ENCODE measurements around the gene NUDT16L1. TPM values are rescaled to one million over a fixed set of nuclear protein-coding genes. Genes with fewer than 3 reads are reported as not detected.

Gene NUDT16L1
- polyA plus RNA-seq, 1 of the 3 experiments (the other 2 are of a cell fraction) = 45.8 TPM

- Histone ChIP-seq H3K4me2 (no peak overlapping the region), H3K9me2 (no peaks in the 10 kb centered on the region), H3K4me3 (ENCODE audit: low read depth in 2 of 2, low read length in 1 of 2) (no peak overlapping the region), H4K20me1 (ENCODE audit: insufficient read depth) (peaks cover 49% of the 10 kb centered on the region), H3F3A (replicated peaks; ENCODE audit: insufficient read depth) (no peaks in the 10 kb centered on the region), H3K9ac (no peak overlapping the region), H3K27me3 (ENCODE audit: insufficient read depth) (no peaks in the 10 kb centered on the region), H2AFZ (ENCODE audit: low read depth) (no peak overlapping the region), H3K4me1 (ENCODE audit: control insufficient read depth in 1 of 2, insufficient read depth in 2 of 2, low read depth in 1 of 2, low read length in 1 of 2) (no peaks in the 10 kb centered on the region), H3K9me3 (no peaks in the 10 kb centered on the region), H3K79me2 (ENCODE audit: insufficient read depth) (peaks cover 58% of the 10 kb centered on the region), H3K27ac (ENCODE audit: low read depth in 2 of 2, low read length in 1 of 2) (no peak overlapping the region), H3K36me3 (replicated peaks in 1 of 2; ENCODE audit: control insufficient read depth in 1 of 2, insufficient read depth in 2 of 2, low read length in 1 of 2) (peaks cover 10 to 19% of the 10 kb centered on the region in 2 experiments)
- TF ChIP-seq JUND (IDR thresholded peaks at IDR 0.05) (no peak), IRF3 (IDR thresholded peaks at IDR 0.05; ENCODE audit: low read depth, low read length) (no peak), MEF2A (IDR thresholded peaks at IDR 0.05; ENCODE audit: borderline replicate concordance, low read depth) (no peak), TCF12 (IDR thresholded peaks at IDR 0.05) (no peak), GABPA (IDR thresholded peaks at IDR 0.05; ENCODE audit: low read depth) (no peak), FOXM1 (IDR thresholded peaks at IDR 0.05; ENCODE audit: low read depth) (no peak), CHD2 (IDR thresholded peaks at IDR 0.05; ENCODE audit: low read length, partially characterized antibody) (no peak), RFX5 (IDR thresholded peaks at IDR 0.05; ENCODE audit: low read length) (no peak), ELF1 (IDR thresholded peaks at IDR 0.05) (no peak)
- WGBS (ENCODE audit: low lambda C conversion rate) = 100% methylated on average over 2 of the region's 13 CpGs
- POLR2A ChIA-PET = no interaction called here
- CTCF ChIA-PET = interaction anchor here (2.8 kb wide), 1 partner anchor 24 kb away, joined by 16 read pairs; the partner anchor contains the start of gene MGRN1
- DNase-seq = no peak
Observed at GRCh38 chr16:4648917-4649316, 44.4 kb upstream of the NUDT16L1 start.

- POLR2A ChIA-PET = no interaction called here
- no peak overlapping the region for H3K4me3 ChIP-seq (ENCODE audit: low read depth in 2 of 2, low read length in 1 of 2)
- CTCF ChIA-PET = interaction anchor here (0.6 to 2.8 kb wide), 10 partner anchors 9 to 129 kb away, joined by 3 to 16 read pairs (median 4); partner anchors contain the start of gene MGRN1
- H3K9me2 ChIP-seq = no peaks in the 10 kb centered on the region
- H3K9ac ChIP-seq = no peak overlapping the region
- DNase-seq = no peak
- peaks cover 45% of the 10 kb centered on the region for H4K20me1 ChIP-seq (ENCODE audit: insufficient read depth)
- H3K27me3 ChIP-seq (ENCODE audit: insufficient read depth) = no peaks in the 10 kb centered on the region
- H3K79me2 ChIP-seq (ENCODE audit: insufficient read depth) = peaks cover 49% of the 10 kb centered on the region
- H3K36me3 ChIP-seq (replicated peaks in 1 of 2; ENCODE audit: control insufficient read depth in 1 of 2, insufficient read depth in 2 of 2, low read length in 1 of 2) = peaks cover 10 to 24% of the 10 kb centered on the region in 2 experiments
- TF ChIP-seq YY1 (IDR thresholded peaks at IDR 0.05; ENCODE audit: low read depth) (no peak), IRF3 (IDR thresholded peaks at IDR 0.05; ENCODE audit: low read depth, low read length) (no peak), TEAD4 (IDR thresholded peaks at IDR 0.05; ENCODE audit: borderline replicate concordance, insufficient read depth) (no peak), REST (IDR thresholded peaks at IDR 0.05; ENCODE audit: low read depth, low read length) (no peak), CTCF (IDR thresholded peaks at IDR 0.05) (no peak), FOXM1 (IDR thresholded peaks at IDR 0.05; ENCODE audit: low read depth) (no peak), RXRA (IDR thresholded peaks at IDR 0.05; ENCODE audit: borderline replicate concordance, low read depth) (no peak), MEF2A (IDR thresholded peaks at IDR 0.05; ENCODE audit: borderline replicate concordance, low read depth) (no peak), RCOR1 (IDR thresholded peaks at IDR 0.05; ENCODE audit: low read length) (no peak), ZBTB33 (IDR thresholded peaks at IDR 0.05; ENCODE audit: borderline replicate concordance, low read depth) (no peak), TAF1 (IDR thresholded peaks at IDR 0.05; ENCODE audit: borderline replicate concordance, low read depth, low read length) (no peak)
- H2AFZ ChIP-seq (ENCODE audit: low read depth) = no peak overlapping the region
- no peaks in the 10 kb centered on the region for H3F3A ChIP-seq (replicated peaks; ENCODE audit: insufficient read depth)
- no peak overlapping the region for H3K4me2 ChIP-seq
- no peaks in the 10 kb centered on the region for H3K4me1 ChIP-seq (ENCODE audit: control insufficient read depth in 1 of 2, insufficient read depth in 2 of 2, low read depth in 1 of 2, low read length in 1 of 2)
- H3K27ac ChIP-seq (ENCODE audit: low read depth in 2 of 2, low read length in 1 of 2) = no peak overlapping the region
- WGBS (ENCODE audit: low lambda C conversion rate) = 95% methylated on average over 18 of the region's 25 CpGs
- H3K9me3 ChIP-seq = no peaks in the 10 kb centered on the region
Observed at GRCh38 chr16:4649744-4650442, 43.5 kb upstream of the NUDT16L1 start.
